HCT116 (cell line): Measurements from ENCODE around the gene BCO2. TPM values are rescaled to one million over a fixed set of nuclear protein-coding genes. Genes with fewer than 3 reads are reported as not detected.

Source experiments
- ATAC-seq: fragments of 200-7000 bp; cut with Tn5 transposase; 2 replicates; pipeline ENCODE4 v1.9.1; 2020; ENCODE audit warnings: mild to moderate bottlenecking, moderate library complexity
- BruUV-seq: library from RNA; stranded (reverse); fragments of 400-500 nt; replicated peaks from 2 replicates; lab custom pipeline; 2021; lab: Mats Ljungman, UMichigan
- CTCF ChIA-PET: fragments of 300-600 bp; sonication (Branson Sonifier 250); formaldehyde crosslinking; loops from one replicate; lab custom pipeline; 2021; ENCODE audit warnings: antibody characterized with exemption; lab: Charles Lee
- POLR2A ChIA-PET: fragments of 300-600, 350-600 bp; sonication (Branson Sonifier 250); formaldehyde crosslinking; loops from one replicate; lab custom pipeline; 2021; ENCODE audit warnings: antibody characterized with exemption; lab: Charles Lee
- RAD21 ChIA-PET, 2 experiments: fragments of 300-600 bp; sonication (Branson Sonifier 250); formaldehyde crosslinking; loops; one replicate each; lab custom pipeline; 2023; ENCODE audit warnings: low total read pairs in 2 of 2; ENCODE audit not compliant: uncharacterized antibody in 2 of 2, unreplicated experiment in 2 of 2, low non-redundant PET in 1 of 2; lab: Charles Lee
- DNase-seq: peaks from one replicate; pipeline ENCODE4 v3.0.0-alpha.2; 2010; ENCODE audit warnings: low read depth, low spot score
- H2AFZ ChIP-seq: fragments of 200-600 bp; shearing (Covaris generic), sonication (generic); 2 replicates; pipeline ENCODE4 v1.6.1; 2017; ENCODE audit warnings: low read depth, mixed run types, mixed read lengths, antibody characterized with exemption, low read length; ENCODE audit not compliant: poor library complexity, severe bottlenecking
- H3K27ac ChIP-seq: 2 replicates; pipeline ENCODE4 v1.5.1; 2012; ENCODE audit warnings: low read depth, low read length
- H3K27me3 ChIP-seq: fragments of 200-600 bp; sonication (generic); 2 replicates; pipeline ENCODE4 v1.6.1; 2016; ENCODE audit warnings: mixed run types, low read length, mixed read lengths; ENCODE audit not compliant: insufficient read depth
- H3K36me3 ChIP-seq, 2 experiments: fragments of 200-500 bp in 1 of 2; fragments of 200-600 bp in 1 of 2; sonication (Bioruptor generic) in 1 of 2; sonication (generic) in 1 of 2; 2 replicates each; pipeline versions ENCODE4 v1.5.1 to v1.6.1; 2014 to 2016; ENCODE audit warnings: low read length in 2 of 2, inconsistent platforms in 1 of 2, mixed read lengths in 1 of 2, mixed run types in 1 of 2; ENCODE audit not compliant: insufficient read depth in 2 of 2, control insufficient read depth in 1 of 2
- H3K4me1 ChIP-seq, 2 experiments: fragments of 200-600 bp in 1 of 2; sonication (generic) in 1 of 2; 2 replicates each; pipeline versions ENCODE4 v1.5.1 to v1.6.1; 2012 to 2017; ENCODE audit warnings: low read length in 2 of 2, inconsistent platforms in 1 of 2, mild to moderate bottlenecking in 1 of 2, mixed read lengths in 1 of 2, mixed run types in 1 of 2, moderate library complexity in 1 of 2; ENCODE audit not compliant: insufficient read depth in 2 of 2, control insufficient read depth in 1 of 2
- H3K4me2 ChIP-seq: fragments of 200-600 bp; sonication (generic); 2 replicates; pipeline ENCODE4 v1.6.1; 2017; ENCODE audit warnings: mixed run types, low read length, mixed read lengths
- H3K4me3 ChIP-seq, 2 experiments: fragments of 200-600 bp in 1 of 2; sonication (generic) in 1 of 2; replicated peaks in 1 of 2; 2 replicates each; pipeline ENCODE4 v1.5.1; 2011 to 2016; ENCODE audit warnings: low read length in 2 of 2, control low read depth in 1 of 2, low read depth in 1 of 2, mild to moderate bottlenecking in 1 of 2, mixed read lengths in 1 of 2, mixed run types in 1 of 2
- H3K79me2 ChIP-seq: fragments of 200-600 bp; sonication (generic); 2 replicates; pipeline ENCODE4 v1.6.1; 2017; ENCODE audit warnings: mild to moderate bottlenecking, mixed run types, low read length, moderate library complexity, mixed read lengths; ENCODE audit not compliant: insufficient read depth
- H3K9ac ChIP-seq: fragments of 200-600 bp; sonication (generic); 2 replicates; pipeline ENCODE4 v1.6.1; 2016; ENCODE audit warnings: low read length, mixed read lengths
- H3K9me2 ChIP-seq: fragments of 200-600 bp; sonication (generic), shearing (Covaris generic); 2 replicates; pipeline ENCODE4 v1.6.1; 2017; ENCODE audit warnings: mixed run types, mild to moderate bottlenecking, moderate library complexity; ENCODE audit not compliant: insufficient read depth
- H3K9me3 ChIP-seq, 2 experiments: fragments of 200-500 bp in 1 of 2; fragments of 200-600 bp in 1 of 2; sonication (Bioruptor generic) in 1 of 2; sonication (generic) in 1 of 2; 2 replicates each; pipeline ENCODE4 v1.6.1; 2014 to 2017; ENCODE audit warnings: low read length in 2 of 2, mixed read lengths in 2 of 2, inconsistent platforms in 1 of 2, low read depth in 1 of 2, mild to moderate bottlenecking in 1 of 2, mixed run types in 1 of 2, moderate library complexity in 1 of 2; ENCODE audit not compliant: control insufficient read depth in 1 of 2, insufficient read depth in 1 of 2
- H4K20me1 ChIP-seq: fragments of 200-600 bp; sonication (generic), shearing (Covaris generic); 2 replicates; pipeline ENCODE4 v1.6.1; 2017; ENCODE audit warnings: mixed run types, mild to moderate bottlenecking, moderate library complexity; ENCODE audit not compliant: insufficient read depth
- CBX3 ChIP-seq: IDR thresholded peaks from 2 replicates; pipeline ENCODE4 v1.6.1; 2012; ENCODE audit warnings: low read depth
- CEBPB ChIP-seq: IDR thresholded peaks from 2 replicates; pipeline ENCODE4 v1.6.1; 2012; ENCODE audit warnings: low read depth
- FOSL1 ChIP-seq: IDR thresholded peaks from 2 replicates; pipeline ENCODE4 v1.6.1; 2012; ENCODE audit warnings: low read depth
- JUND ChIP-seq: IDR thresholded peaks from 2 replicates; pipeline ENCODE4 v1.6.1; 2012
- RAD21 ChIP-seq: IDR thresholded peaks from 2 replicates; pipeline ENCODE4 v1.6.1; 2012; ENCODE audit warnings: low read depth, mild to moderate bottlenecking
- SIN3A ChIP-seq: IDR thresholded peaks from 2 replicates; pipeline ENCODE4 v1.6.1; 2012; ENCODE audit warnings: low read depth
- SRF ChIP-seq: IDR thresholded peaks from 2 replicates; pipeline ENCODE4 v1.6.1; 2012; ENCODE audit warnings: low read depth
- TCF7L2 ChIP-seq: IDR thresholded peaks from 2 replicates; pipeline ENCODE4 v1.7.0; 2011; ENCODE audit warnings: borderline replicate concordance, inconsistent platforms; ENCODE audit not compliant: insufficient read depth, insufficient read length; ENCODE audit errors: extremely low read depth
- YY1 ChIP-seq: IDR thresholded peaks from 2 replicates; pipeline ENCODE4 v1.6.1; 2011; ENCODE audit warnings: low read length, low read depth, moderate library complexity, mild to moderate bottlenecking; ENCODE audit not compliant: insufficient replicate concordance; ENCODE audit errors: extremely low read depth
- ZNF274 ChIP-seq: fragments of 200-500 bp; sonication (Bioruptor generic); IDR thresholded peaks from 2 replicates; pipeline ENCODE4 v1.6.1; 2014; ENCODE audit warnings: mild to moderate bottlenecking, low read depth, low read length, inconsistent platforms
- intact Hi-C: fragments of 100-400 bp; cut with micrococcal nuclease; formaldehyde crosslinking; loops from 2 replicates; pipeline ENCODE4 v1.10.0; 2022
- total RNA-seq: library from RNA; stranded (reverse); gene quantifications from one replicate; pipeline ENCODE4 v1.2.1, GENCODE V29; 2021; ENCODE audit not compliant: unreplicated experiment
- TF ChIP-seq, protein P1 (sequence below), 3 experiments: fragments of 200-600 bp in 1 of 3; sonication (generic) in 1 of 3; IDR thresholded peaks in 2 of 3; conservative IDR thresholded peaks in 1 of 3; 2 replicates each; pipeline ENCODE4 v1.5.1; 2012 to 2017; ENCODE audit warnings: low read depth in 2 of 3, low read length in 2 of 3, antibody characterized with exemption in 1 of 3, borderline replicate concordance in 1 of 3, control low read depth in 1 of 3, mild to moderate bottlenecking in 1 of 3, mixed read lengths in 1 of 3, mixed run types in 1 of 3, moderate library complexity in 1 of 3; ENCODE audit not compliant: insufficient read depth in 1 of 3
- TF ChIP-seq, protein P2 (sequence below): IDR thresholded peaks from 2 replicates; pipeline ENCODE4 v1.6.1; 2012; ENCODE audit warnings: low read depth

BCO2 gene
- total RNA-seq, 1 experiment from 2014 or later: 4.0 TPM

DNA sequence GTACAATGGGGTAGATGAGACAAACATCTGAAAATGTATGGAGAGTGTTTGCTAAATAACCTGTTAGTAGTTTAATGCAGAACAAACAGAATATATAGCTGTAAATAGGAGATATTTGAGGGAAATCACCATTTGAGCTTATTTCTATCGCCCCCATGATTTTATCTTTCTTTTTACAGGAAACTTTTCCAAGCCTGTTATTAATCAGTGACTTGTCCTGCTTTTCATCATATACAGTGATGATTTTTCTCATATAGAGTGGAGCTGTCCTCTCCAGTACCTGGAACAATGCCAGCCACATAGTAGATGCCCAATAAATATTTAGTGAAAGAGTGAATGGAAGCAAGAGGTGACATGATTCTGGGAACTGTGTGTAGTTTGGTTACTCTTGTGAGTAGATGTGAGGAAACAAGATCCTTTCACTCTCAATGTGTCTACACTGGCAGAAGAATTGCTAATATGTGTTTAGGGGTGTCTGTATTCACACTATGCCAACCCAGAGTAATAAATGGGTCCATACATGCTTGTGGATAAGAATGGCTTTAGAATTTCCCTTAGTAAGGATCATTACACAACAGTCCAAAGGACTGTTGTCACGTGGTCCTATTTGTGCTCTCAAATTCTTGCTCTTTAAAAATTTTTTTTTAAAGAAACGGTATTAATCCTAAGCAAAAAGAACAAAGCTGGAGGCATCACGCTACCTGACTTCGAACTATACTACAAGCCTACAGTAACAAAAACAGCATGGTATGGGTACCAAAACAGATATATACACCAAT is 48.6 kb downstream of the BCO2 start (continued):
- TF ChIP-seq, protein P1, sequence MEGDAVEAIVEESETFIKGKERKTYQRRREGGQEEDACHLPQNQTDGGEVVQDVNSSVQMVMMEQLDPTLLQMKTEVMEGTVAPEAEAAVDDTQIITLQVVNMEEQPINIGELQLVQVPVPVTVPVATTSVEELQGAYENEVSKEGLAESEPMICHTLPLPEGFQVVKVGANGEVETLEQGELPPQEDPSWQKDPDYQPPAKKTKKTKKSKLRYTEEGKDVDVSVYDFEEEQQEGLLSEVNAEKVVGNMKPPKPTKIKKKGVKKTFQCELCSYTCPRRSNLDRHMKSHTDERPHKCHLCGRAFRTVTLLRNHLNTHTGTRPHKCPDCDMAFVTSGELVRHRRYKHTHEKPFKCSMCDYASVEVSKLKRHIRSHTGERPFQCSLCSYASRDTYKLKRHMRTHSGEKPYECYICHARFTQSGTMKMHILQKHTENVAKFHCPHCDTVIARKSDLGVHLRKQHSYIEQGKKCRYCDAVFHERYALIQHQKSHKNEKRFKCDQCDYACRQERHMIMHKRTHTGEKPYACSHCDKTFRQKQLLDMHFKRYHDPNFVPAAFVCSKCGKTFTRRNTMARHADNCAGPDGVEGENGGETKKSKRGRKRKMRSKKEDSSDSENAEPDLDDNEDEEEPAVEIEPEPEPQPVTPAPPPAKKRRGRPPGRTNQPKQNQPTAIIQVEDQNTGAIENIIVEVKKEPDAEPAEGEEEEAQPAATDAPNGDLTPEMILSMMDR (IDR thresholded peaks at IDR 0.05 in 2 of 3, conservative IDR thresholded peaks at IDR 0.05 in 1 of 3; ENCODE audit: borderline replicate concordance in 1 of 3, insufficient read depth in 1 of 3, low read depth in 2 of 3, low read length in 2 of 3): no peak
- TF ChIP-seq SIN3A: no peak
- TF ChIP-seq TCF7L2: no peak
- TF ChIP-seq, all 23 proteins: peak for 0

DNA sequence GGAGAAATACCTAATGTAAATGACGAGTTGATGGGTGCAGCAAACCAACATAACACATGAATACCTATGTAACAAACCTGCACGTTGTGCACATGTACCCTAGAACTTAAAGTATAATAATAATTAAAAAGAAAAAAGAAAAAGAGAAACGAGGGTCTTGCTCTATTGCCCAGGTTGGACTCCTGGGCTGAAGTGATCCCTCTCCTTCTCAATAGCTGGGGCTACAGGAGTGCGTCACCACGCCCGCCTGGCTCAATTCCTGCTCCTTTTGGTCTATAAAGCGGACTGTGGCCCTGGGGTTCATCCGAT is 50.4 kb downstream of the BCO2 start:
- TSS peak; percentile 94 for BruUV-seq
- peak overlapping the region; percentile 86 for H3K27ac ChIP-seq
- peaks cover 0 to 4% of the 10 kb centered on the region in 2 experiments; a peak in 2 of 4 replicates for H3K36me3 ChIP-seq
- peaks cover 39% of the 10 kb centered on the region for H3K79me2 ChIP-seq
- peak overlapping the region; percentile 83 for H3K4me2 ChIP-seq
- H3K9ac ChIP-seq: peak overlapping the region; percentile 86
- H2AFZ ChIP-seq: peak overlapping the region; percentile 80
- ChIA-PET CTCF (interaction anchor here (1.8 kb wide), 1 partner anchor 54 kb away, joined by 11 read pairs; no protein-coding TSS in a partner anchor), RAD21 (no interaction called here), POLR2A (interaction anchor here (0.9 kb wide), 1 partner anchor 52 kb away, joined by 4 read pairs; no protein-coding TSS in a partner anchor)
- DNase-seq (no peak), ATAC-seq (no peak)
- no peaks in the 10 kb centered on the region for H3K27me3 ChIP-seq
- intact Hi-C loops: no loop called here
- peaks cover 4 to 9% of the 10 kb centered on the region in 2 experiments for H3K4me1 ChIP-seq
- no peaks in the 10 kb centered on the region for H4K20me1 ChIP-seq
- peak overlapping the region; percentile 71 to 85 for H3K4me3 ChIP-seq
- H3K9me3 ChIP-seq: no peaks in the 10 kb centered on the region
- H3K9me2 ChIP-seq: no peaks in the 10 kb centered on the region
- TF ChIP-seq CBX3 (no peak), RAD21 (no peak), YY1 (no peak), FOSL1 (no peak), CEBPB (no peak), JUND (no peak), SRF (no peak), ZNF274 (no peak)
- TF ChIP-seq, protein P1 (IDR thresholded peaks at IDR 0.05 in 2 of 3, conservative IDR thresholded peaks at IDR 0.05 in 1 of 3; ENCODE audit: borderline replicate concordance in 1 of 3, insufficient read depth in 1 of 3, low read depth in 2 of 3, low read length in 2 of 3): no peak
- TF ChIP-seq, protein P2, sequence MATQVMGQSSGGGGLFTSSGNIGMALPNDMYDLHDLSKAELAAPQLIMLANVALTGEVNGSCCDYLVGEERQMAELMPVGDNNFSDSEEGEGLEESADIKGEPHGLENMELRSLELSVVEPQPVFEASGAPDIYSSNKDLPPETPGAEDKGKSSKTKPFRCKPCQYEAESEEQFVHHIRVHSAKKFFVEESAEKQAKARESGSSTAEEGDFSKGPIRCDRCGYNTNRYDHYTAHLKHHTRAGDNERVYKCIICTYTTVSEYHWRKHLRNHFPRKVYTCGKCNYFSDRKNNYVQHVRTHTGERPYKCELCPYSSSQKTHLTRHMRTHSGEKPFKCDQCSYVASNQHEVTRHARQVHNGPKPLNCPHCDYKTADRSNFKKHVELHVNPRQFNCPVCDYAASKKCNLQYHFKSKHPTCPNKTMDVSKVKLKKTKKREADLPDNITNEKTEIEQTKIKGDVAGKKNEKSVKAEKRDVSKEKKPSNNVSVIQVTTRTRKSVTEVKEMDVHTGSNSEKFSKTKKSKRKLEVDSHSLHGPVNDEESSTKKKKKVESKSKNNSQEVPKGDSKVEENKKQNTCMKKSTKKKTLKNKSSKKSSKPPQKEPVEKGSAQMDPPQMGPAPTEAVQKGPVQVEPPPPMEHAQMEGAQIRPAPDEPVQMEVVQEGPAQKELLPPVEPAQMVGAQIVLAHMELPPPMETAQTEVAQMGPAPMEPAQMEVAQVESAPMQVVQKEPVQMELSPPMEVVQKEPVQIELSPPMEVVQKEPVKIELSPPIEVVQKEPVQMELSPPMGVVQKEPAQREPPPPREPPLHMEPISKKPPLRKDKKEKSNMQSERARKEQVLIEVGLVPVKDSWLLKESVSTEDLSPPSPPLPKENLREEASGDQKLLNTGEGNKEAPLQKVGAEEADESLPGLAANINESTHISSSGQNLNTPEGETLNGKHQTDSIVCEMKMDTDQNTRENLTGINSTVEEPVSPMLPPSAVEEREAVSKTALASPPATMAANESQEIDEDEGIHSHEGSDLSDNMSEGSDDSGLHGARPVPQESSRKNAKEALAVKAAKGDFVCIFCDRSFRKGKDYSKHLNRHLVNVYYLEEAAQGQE: no peak
